Subcutaneous abdominal adipose tissue (tissue), 5 donors: ENCODE data around the gene SMIM41.

Source experiments
- H3K27ac ChIP-seq: one replicate; pipeline ENCODE4 v1.7.0; 2013; ENCODE audit warnings: low read depth, mild to moderate bottlenecking, inconsistent platforms, low read length, moderate library complexity
- H3K27me3 ChIP-seq, 5 donors: one replicate each; pipeline ENCODE4 v1.7.0; 2013; ENCODE audit warnings: low read length in 5 of 5, inconsistent platforms in 1 of 5; ENCODE audit not compliant: control insufficient read depth in 5 of 5, insufficient read depth in 4 of 5
- H3K36me3 ChIP-seq, 5 donors: one replicate each; pipeline ENCODE4 v1.7.0; 2013; ENCODE audit warnings: low read length in 5 of 5; ENCODE audit not compliant: control insufficient read depth in 5 of 5, insufficient read depth in 5 of 5
- H3K4me1 ChIP-seq, 5 donors: one replicate each; pipeline ENCODE4 v1.7.0; 2013; ENCODE audit warnings: low read length in 5 of 5, mild to moderate bottlenecking in 3 of 5, moderate library complexity in 1 of 5; ENCODE audit not compliant: control insufficient read depth in 5 of 5, insufficient read depth in 5 of 5
- H3K4me3 ChIP-seq, 5 donors: one replicate each; pipeline ENCODE4 v1.7.0; 2013; ENCODE audit warnings: low read length in 5 of 5, low read depth in 1 of 5
- H3K9ac ChIP-seq, 5 donors: one replicate each; pipeline ENCODE4 v1.7.0; 2013; ENCODE audit warnings: low read length in 5 of 5, mild to moderate bottlenecking in 4 of 5, moderate library complexity in 3 of 5
- H3K9me3 ChIP-seq, 5 donors: one replicate each; pipeline ENCODE4 v1.7.0; 2013; ENCODE audit warnings: low read length in 5 of 5; ENCODE audit not compliant: control insufficient read depth in 5 of 5
- donor health status: healthy.
- donor health status: healthy.
- donor health status: healthy.
- donor health status: healthy.
- donor health status: healthy.

Gene SMIM41

DNA sequence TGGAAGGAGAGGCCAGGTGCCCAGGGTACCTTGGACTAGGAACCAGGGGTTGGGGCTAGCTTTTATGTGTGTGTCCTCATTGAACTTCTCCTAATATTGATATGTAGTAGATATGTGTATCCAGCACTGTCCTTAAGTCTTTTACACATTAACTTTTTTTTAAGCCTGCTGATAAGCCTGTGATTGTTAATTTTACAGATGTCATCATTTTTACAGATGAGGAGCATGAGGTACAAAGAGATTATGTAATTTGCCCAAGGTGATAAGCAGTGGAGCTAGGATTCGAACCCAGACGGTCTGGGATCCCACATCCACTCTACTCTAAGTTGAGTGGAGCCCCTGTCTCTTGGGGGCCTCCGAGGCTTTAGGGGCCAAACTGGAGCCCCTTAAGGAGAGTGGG is 38.5 kb upstream of the SMIM41 start:
- peaks cover 0 to 3% (median 0%) of the 10 kb centered on the region in 5 donors for H3K36me3 ChIP-seq
- H3K9me3 ChIP-seq = peaks cover 0 to 2% (median 0%) of the 10 kb centered on the region in 5 donors
- H3K4me3 ChIP-seq = no peak overlapping the region
- peaks cover 0 to 4% (median 0%) of the 10 kb centered on the region in 5 donors for H3K27me3 ChIP-seq
- H3K4me1 ChIP-seq = peaks cover 13 to 77% (median 57%) of the 10 kb centered on the region in 5 donors
- H3K27ac ChIP-seq = no peak overlapping the region
- no peak overlapping the region for H3K9ac ChIP-seq

DNA sequence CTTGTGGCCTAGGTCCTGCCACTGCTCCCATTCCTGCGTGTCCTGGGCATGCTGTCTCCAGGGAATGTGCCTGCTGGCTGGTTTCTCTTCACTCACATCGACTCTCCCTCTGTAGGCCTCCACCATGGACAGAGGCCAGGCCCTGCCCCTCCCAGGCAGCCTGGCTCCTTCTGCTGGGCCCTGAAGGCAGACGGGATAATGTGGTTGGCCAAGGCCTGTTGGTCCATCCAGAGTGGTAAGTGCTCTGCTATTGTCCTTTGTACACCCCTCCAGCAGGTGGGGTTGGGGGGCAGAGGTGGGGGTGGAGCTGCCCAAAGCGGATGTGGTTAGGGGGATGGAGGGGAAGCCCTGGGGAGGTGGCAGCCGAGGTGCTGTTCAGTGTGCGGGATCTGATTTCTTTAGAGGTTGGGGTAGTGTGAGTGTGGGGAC is 37.8 kb upstream of the SMIM41 start:
- Histone ChIP-seq H3K9ac (no peak overlapping the region), H3K4me1 (peaks cover 16 to 77% (median 56%) of the 10 kb centered on the region in 5 donors), H3K27ac (no peak overlapping the region)

GRCh38 chr12:52042706-52043385 is 36.7 kb upstream of the SMIM41 start:
- peaks cover 0 to 2% (median 0%) of the 10 kb centered on the region in 5 donors for H3K9me3 ChIP-seq
- no peak overlapping the region for H3K27ac ChIP-seq
- H3K4me1 ChIP-seq = peaks cover 18 to 79% (median 50%) of the 10 kb centered on the region in 5 donors
- peaks cover 0 to 9% (median 0%) of the 10 kb centered on the region in 5 donors for H3K27me3 ChIP-seq
- no peak overlapping the region for H3K4me3 ChIP-seq
- H3K36me3 ChIP-seq = peaks cover 0 to 3% (median 0%) of the 10 kb centered on the region in 5 donors
- no peak overlapping the region for H3K9ac ChIP-seq

More for the DNA sequence above, 37.8 kb upstream of the SMIM41 start:
- Histone ChIP-seq H3K9me3 (peaks cover 0 to 2% (median 0%) of the 10 kb centered on the region in 5 donors), H3K4me3 (no peak overlapping the region), H3K27me3 (peaks cover 0 to 5% (median 0%) of the 10 kb centered on the region in 5 donors), H3K36me3 (peaks cover 0 to 3% (median 0%) of the 10 kb centered on the region in 5 donors)

DNA sequence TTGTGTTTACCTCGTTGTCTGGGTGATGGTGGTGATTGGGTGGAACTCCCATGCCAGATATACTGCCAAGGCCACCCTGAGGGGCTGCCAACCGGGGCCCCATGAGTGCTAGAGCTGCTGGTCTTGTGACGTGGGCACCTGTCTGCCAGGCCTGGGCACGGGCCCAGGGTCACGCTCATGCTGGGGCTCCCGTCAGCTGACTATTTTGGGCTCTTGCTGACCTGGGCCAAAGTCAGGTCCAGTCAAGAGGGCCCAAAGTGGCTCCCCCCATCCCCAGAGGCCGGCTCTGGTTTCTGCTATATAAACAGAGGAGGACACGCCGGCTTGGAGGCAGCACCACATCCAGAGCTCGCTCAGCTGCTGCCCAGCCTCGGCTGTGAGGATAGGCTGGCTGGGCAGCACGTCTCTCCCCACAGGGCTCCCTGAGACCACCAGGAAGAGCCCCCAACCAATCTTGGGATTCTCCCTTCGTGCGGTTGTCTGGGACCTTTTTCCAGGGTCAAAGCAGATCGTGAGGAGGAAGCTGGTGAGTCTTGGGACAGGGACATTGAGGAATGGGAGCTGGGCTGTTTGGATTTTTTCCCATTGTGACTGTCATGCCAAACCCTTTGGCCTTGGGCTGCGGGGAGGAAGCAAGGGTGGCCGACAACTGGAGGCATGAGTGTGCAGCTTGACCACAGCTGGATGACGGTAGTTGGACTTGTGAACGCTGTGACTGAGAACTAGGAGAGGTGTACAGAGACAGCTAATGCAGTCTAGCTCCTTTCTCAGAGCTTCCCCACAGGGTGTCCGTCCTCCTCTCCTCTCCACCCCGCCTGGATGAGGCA is 35.9 kb upstream of the SMIM41 start:
- Histone ChIP-seq H3K9ac (peak overlapping the region in 4 of 5 donors; percentile 8 to 59 (median 21)), H3K36me3 (peaks cover 0 to 3% (median 0%) of the 10 kb centered on the region in 5 donors), H3K27ac (peak overlapping the region; percentile 86), H3K4me3 (peak overlapping the region in 3 of 5 donors; percentile 3 to 30 (median 7)), H3K9me3 (peaks cover 0 to 2% (median 0%) of the 10 kb centered on the region in 5 donors), H3K4me1 (peaks cover 18 to 74% (median 45%) of the 10 kb centered on the region in 5 donors), H3K27me3 (peaks cover 0 to 9% (median 0%) of the 10 kb centered on the region in 5 donors)

DNA sequence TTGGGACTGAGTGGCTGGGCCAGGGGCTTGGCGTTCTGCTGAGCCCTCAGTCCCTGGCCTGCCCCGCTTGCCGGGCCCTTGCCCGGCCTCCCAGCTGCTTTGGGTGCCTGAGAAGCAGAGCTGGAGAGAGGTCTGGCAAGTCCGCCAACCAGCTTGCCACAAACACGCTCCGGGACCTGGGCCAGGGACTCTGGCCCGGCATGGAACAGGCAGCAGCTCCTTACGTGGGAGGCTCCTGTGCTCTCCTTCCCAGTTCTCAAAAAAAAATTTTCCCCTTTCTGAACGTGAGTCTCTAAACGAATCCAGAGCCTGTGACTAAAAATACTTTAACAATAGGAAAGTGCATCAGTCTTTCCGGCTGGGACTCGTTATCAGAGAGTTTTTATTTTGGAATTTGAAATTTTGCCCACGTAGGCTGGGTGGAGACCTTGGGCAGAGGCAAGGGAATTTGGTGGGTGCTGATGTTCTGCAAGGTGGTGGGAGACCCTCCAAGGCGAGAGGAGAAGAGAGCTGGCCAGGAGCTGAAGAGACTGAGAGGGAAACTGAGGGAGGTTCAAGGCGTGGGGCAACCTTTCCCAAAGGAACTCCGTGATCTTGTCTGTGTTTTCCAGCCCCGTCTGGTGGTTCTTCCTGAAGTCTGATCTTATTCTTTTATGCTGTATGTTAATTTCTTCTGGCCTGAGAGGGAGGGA is 35.1 kb upstream of the SMIM41 start:
- Histone ChIP-seq H3K4me1 (peaks cover 18 to 66% (median 42%) of the 10 kb centered on the region in 5 donors), H3K9ac (peak overlapping the region in 4 of 5 donors; percentile 6 to 59 (median 44)), H3K4me3 (peak overlapping the region in 3 of 5 donors; percentile 3 to 30 (median 7))

GRCh38 chr12:52045794-52046199 is 33.7 kb upstream of the SMIM41 start:
- H3K4me3 ChIP-seq = peak overlapping the region in 2 of 5 donors; percentile 1 to 22
- H3K36me3 ChIP-seq = peaks cover 0 to 3% (median 0%) of the 10 kb centered on the region in 5 donors
- peak overlapping the region in 3 of 5 donors; percentile 33 to 93 (median 53) for H3K9ac ChIP-seq
- peaks cover 0 to 9% (median 0%) of the 10 kb centered on the region in 5 donors for H3K27me3 ChIP-seq
- peaks cover 23 to 75% (median 53%) of the 10 kb centered on the region in 5 donors for H3K4me1 ChIP-seq
- H3K27ac ChIP-seq = peak overlapping the region; percentile 86
- H3K9me3 ChIP-seq = peaks cover 0 to 2% (median 0%) of the 10 kb centered on the region in 5 donors

More for the DNA sequence above, 35.1 kb upstream of the SMIM41 start:
- Histone ChIP-seq H3K27ac (peak overlapping the region; percentile 86), H3K27me3 (peaks cover 0 to 9% (median 0%) of the 10 kb centered on the region in 5 donors), H3K36me3 (peaks cover 0 to 3% (median 0%) of the 10 kb centered on the region in 5 donors), H3K9me3 (peaks cover 0 to 2% (median 0%) of the 10 kb centered on the region in 5 donors)

DNA sequence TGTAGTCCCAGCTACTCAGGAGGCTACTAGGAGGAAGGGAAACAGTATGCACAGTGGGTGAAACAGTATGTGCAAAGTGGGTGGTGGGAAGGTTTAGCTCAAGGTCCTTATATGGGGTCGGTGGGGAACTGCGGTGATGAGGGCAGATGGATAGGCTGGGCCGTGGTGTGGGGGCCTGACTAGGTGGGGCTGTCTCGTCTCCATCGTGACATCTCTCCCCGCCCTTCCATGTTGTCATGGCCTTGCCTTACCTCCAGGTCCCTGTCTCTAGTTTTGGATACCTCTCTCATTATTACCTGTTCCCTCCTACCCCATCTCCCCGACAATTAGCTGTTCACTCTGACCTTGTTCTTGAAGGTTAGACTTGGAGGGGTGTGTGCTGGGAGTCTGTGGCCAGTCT is 32.6 kb upstream of the SMIM41 start:
- Histone ChIP-seq H3K4me1 (peaks cover 23 to 78% (median 60%) of the 10 kb centered on the region in 5 donors), H3K9ac (no peak overlapping the region), H3K9me3 (peaks cover 0 to 2% (median 0%) of the 10 kb centered on the region in 5 donors), H3K27me3 (peaks cover 0 to 9% (median 0%) of the 10 kb centered on the region in 5 donors), H3K36me3 (peaks cover 0 to 3% (median 0%) of the 10 kb centered on the region in 5 donors), H3K27ac (no peak overlapping the region), H3K4me3 (no peak overlapping the region)

DNA sequence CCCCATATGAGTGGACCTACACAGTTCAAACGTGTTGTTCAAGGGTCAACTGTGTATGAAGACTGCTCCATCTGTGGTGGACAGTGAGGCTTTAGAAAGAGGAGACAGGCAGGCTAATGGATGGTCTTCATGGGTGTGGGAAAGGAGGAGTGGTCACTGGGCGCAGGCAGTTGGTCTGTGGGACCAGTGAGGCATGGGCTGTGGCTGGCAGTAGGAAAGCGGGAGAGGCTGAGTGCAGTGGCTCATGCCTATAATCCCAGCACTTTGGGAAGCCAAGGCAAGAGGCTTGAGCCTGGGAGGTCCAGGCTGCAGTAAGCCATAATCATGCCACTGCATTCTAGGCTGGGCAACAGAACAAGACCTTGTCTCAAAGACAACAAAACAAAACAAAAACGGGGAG is 30.2 kb upstream of the SMIM41 start:
- peaks cover 18 to 75% (median 49%) of the 10 kb centered on the region in 5 donors for H3K4me1 ChIP-seq
- H3K27me3 ChIP-seq = peaks cover 0 to 9% (median 0%) of the 10 kb centered on the region in 5 donors
- no peak overlapping the region for H3K9ac ChIP-seq
- H3K9me3 ChIP-seq = peaks cover 0 to 2% (median 0%) of the 10 kb centered on the region in 5 donors
- H3K27ac ChIP-seq = no peak overlapping the region
- H3K4me3 ChIP-seq = no peak overlapping the region
- H3K36me3 ChIP-seq = peaks cover 0 to 15% (median 6%) of the 10 kb centered on the region in 5 donors

DNA sequence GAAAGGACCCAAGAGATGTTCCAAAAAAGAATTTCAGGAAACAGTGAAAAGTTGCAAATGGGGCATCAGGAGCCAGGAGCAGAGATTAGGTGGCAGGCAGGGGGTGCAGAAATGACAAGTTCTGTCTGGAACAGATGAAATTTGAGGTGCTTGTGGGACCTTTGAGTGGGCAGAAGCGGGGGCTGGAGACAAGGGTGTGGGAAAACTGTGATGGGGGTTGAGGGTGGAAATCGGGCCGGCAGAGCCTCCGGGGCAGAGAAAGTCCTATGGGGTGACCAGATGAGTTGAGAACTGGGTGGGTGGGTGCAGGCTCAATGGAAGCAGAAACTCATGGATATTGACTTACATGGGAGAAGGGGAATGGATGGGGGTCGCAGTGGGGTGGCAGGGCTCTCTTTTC is 29.8 kb upstream of the SMIM41 start:
- H3K36me3 ChIP-seq = peaks cover 0 to 19% (median 10%) of the 10 kb centered on the region in 5 donors
- peaks cover 14 to 71% (median 45%) of the 10 kb centered on the region in 5 donors for H3K4me1 ChIP-seq
- H3K9ac ChIP-seq = no peak overlapping the region
- H3K27ac ChIP-seq = no peak overlapping the region
- peaks cover 0 to 9% (median 0%) of the 10 kb centered on the region in 5 donors for H3K27me3 ChIP-seq
- H3K9me3 ChIP-seq = peaks cover 0 to 2% (median 0%) of the 10 kb centered on the region in 5 donors
- peak overlapping the region in 1 of 5 donors; percentile 64 for H3K4me3 ChIP-seq
